GM19397 (cell line): ENCODE data around the gene C4orf54.

Experiments
- ATAC-seq: cut with Tn5 transposase; IDR thresholded peaks from one replicate; pipeline ENCODE4 v1.9.1; 2021; ENCODE audit warnings: mild to moderate bottlenecking, moderate library complexity; ENCODE audit not compliant: unreplicated experiment

Gene C4orf54

GRCh38 chr4:99657798-99658197 is at the start of gene C4orf54:
Gene C4orf54, minus strand, starts transcription at chr4:99657828. Its CDS starts 3,180 bp downstream, at chr4:99654648.
- ATAC-seq: no peak

- ATAC-seq: no peak
Observed at GRCh38 chr4:99705891-99706290, 48.3 kb upstream of the C4orf54 start.

- no peak for ATAC-seq
Observed at GRCh38 chr4:99696801-99697200, 39.2 kb upstream of the C4orf54 start.

GRCh38 chr4:99693140-99693539 is 35.5 kb upstream of the C4orf54 start:
- no peak for ATAC-seq

- ATAC-seq: no peak
Observed at GRCh38 chr4:99690990-99691389, 33.4 kb upstream of the C4orf54 start.

GRCh38 chr4:99690472-99690871 is 32.8 kb upstream of the C4orf54 start:
- no peak for ATAC-seq

- no peak for ATAC-seq
Observed at GRCh38 chr4:99687120-99687519, 29.5 kb upstream of the C4orf54 start.

- ATAC-seq: no peak
Observed at GRCh38 chr4:99685234-99685633, 27.6 kb upstream of the C4orf54 start.

GRCh38 chr4:99683895-99684294 is 26.3 kb upstream of the C4orf54 start:
- ATAC-seq: no peak

- ATAC-seq: no peak
Observed at GRCh38 chr4:99679976-99680375, 22.3 kb upstream of the C4orf54 start.

GRCh38 chr4:99679204-99679603 is 21.6 kb upstream of the C4orf54 start:
- no peak for ATAC-seq

GRCh38 chr4:99677161-99677560 is 19.5 kb upstream of the C4orf54 start:
- no peak for ATAC-seq

- no peak for ATAC-seq
Observed at GRCh38 chr4:99670409-99671073, 12.9 kb upstream of the C4orf54 start.

- ATAC-seq: no peak
Observed at GRCh38 chr4:99669084-99669483, 11.5 kb upstream of the C4orf54 start.

GRCh38 chr4:99668472-99668871 is 10.8 kb upstream of the C4orf54 start:
- ATAC-seq: no peak

GRCh38 chr4:99665983-99666382 is 8.4 kb upstream of the C4orf54 start:
- ATAC-seq: no peak

- ATAC-seq: no peak
Observed at GRCh38 chr4:99664716-99665115, 7.1 kb upstream of the C4orf54 start.

- no peak for ATAC-seq
Observed at GRCh38 chr4:99661907-99662306, 4.3 kb upstream of the C4orf54 start.

- ATAC-seq: no peak
Observed at GRCh38 chr4:99658666-99659065, 1.0 kb upstream of the C4orf54 start.

GRCh38 chr4:99655308-99656081 is 2.1 kb downstream of the C4orf54 start:
- ATAC-seq: no peak

- no peak for ATAC-seq
Observed at GRCh38 chr4:99654361-99654761, 3.3 kb downstream of the C4orf54 start.

- no peak for ATAC-seq
Observed at GRCh38 chr4:99653916-99654315, 3.7 kb downstream of the C4orf54 start.
